Endothelial cell of umbilical vein (primary cell): ENCODE results near the gene ATXN1.

Source experiments
- CTCF ChIP-seq, 2 donors: IDR thresholded peaks; 1 replicate in 1 of 2; 2 replicates in 1 of 2; pipeline ENCODE4 v1.5.1; 2011; ENCODE audit warnings: low read length in 2 of 2, mild to moderate bottlenecking in 2 of 2, moderate library complexity in 2 of 2, control low read depth in 1 of 2, inconsistent platforms in 1 of 2, low read depth in 1 of 2; ENCODE audit not compliant: insufficient read depth in 1 of 2; ENCODE audit errors: extremely low read depth in 1 of 2
- EZH2 ChIP-seq: IDR thresholded peaks from 2 replicates; pipeline ENCODE4 v1.6.1; 2012; ENCODE audit warnings: borderline replicate concordance, low read depth, mild to moderate bottlenecking, moderate library complexity, low read length, inconsistent platforms; ENCODE audit not compliant: severe bottlenecking
- GATA2 ChIP-seq: IDR thresholded peaks from 2 replicates; pipeline ENCODE4 v1.7.0; 2011; ENCODE audit warnings: low read depth, mild to moderate bottlenecking, moderate library complexity, mixed read lengths, low read length; ENCODE audit not compliant: insufficient read length, insufficient read depth
- JUN ChIP-seq: IDR thresholded peaks from 2 replicates; pipeline ENCODE4 v1.6.1; 2011; ENCODE audit warnings: borderline replicate concordance, low read depth; ENCODE audit not compliant: insufficient read length, insufficient read depth
- MAX ChIP-seq: IDR thresholded peaks from 2 replicates; pipeline ENCODE4 v1.6.1; 2011; ENCODE audit not compliant: insufficient read depth, insufficient read length
- MYC ChIP-seq: IDR thresholded peaks from one replicate; pipeline ENCODE4 v1.6.1; 2011; ENCODE audit warnings: mild to moderate bottlenecking, low read depth, low read length
- POLR2A ChIP-seq: IDR thresholded peaks from 2 replicates; pipeline ENCODE4 v1.6.1; 2012; ENCODE audit warnings: low read depth, mild to moderate bottlenecking, control low read depth, low read length
- POLR2AphosphoS5 ChIP-seq: IDR thresholded peaks from 2 replicates; pipeline ENCODE4 v1.6.1; 2012; ENCODE audit warnings: low read depth, mild to moderate bottlenecking, control low read depth, low read length, moderate library complexity; ENCODE audit not compliant: insufficient read depth

GRCh38 chr6:16442031-16442430 lies 319.2 kb downstream of the ATXN1 start:
- no peak for TF ChIP-seq CTCF (IDR thresholded peaks at IDR 0.05; ENCODE audit: extremely low read depth in 1 of 2, insufficient read depth in 1 of 2, low read depth in 1 of 2, low read length in 2 of 2)
- TF ChIP-seq POLR2A = no peak
- TF ChIP-seq MYC = no peak
- no peak for TF ChIP-seq POLR2AphosphoS5
- no peak for TF ChIP-seq JUN
- TF ChIP-seq EZH2 = no peak
- no peak for TF ChIP-seq GATA2
- TF ChIP-seq MAX = no peak
